ENCODE results near the gene SLC6A9. TPM values are rescaled to one million over a fixed set of nuclear protein-coding genes. Genes with fewer than 3 reads are reported as not detected.

SLC6A9 gene
- total RNA-seq, 1 donor from 2014 or later = 30.9 TPM

GRCh38 chr1:43947874-43948437 lies 83.3 kb downstream of the SLC6A9 start:
- peaks cover 26% of the 10 kb centered on the region for H3K4me1 Mint-ChIP-seq
- TF ChIP-seq, protein P1, sequence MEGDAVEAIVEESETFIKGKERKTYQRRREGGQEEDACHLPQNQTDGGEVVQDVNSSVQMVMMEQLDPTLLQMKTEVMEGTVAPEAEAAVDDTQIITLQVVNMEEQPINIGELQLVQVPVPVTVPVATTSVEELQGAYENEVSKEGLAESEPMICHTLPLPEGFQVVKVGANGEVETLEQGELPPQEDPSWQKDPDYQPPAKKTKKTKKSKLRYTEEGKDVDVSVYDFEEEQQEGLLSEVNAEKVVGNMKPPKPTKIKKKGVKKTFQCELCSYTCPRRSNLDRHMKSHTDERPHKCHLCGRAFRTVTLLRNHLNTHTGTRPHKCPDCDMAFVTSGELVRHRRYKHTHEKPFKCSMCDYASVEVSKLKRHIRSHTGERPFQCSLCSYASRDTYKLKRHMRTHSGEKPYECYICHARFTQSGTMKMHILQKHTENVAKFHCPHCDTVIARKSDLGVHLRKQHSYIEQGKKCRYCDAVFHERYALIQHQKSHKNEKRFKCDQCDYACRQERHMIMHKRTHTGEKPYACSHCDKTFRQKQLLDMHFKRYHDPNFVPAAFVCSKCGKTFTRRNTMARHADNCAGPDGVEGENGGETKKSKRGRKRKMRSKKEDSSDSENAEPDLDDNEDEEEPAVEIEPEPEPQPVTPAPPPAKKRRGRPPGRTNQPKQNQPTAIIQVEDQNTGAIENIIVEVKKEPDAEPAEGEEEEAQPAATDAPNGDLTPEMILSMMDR (IDR thresholded peaks at IDR 0.05; ENCODE audit: unreplicated experiment) = no peak

DNA sequence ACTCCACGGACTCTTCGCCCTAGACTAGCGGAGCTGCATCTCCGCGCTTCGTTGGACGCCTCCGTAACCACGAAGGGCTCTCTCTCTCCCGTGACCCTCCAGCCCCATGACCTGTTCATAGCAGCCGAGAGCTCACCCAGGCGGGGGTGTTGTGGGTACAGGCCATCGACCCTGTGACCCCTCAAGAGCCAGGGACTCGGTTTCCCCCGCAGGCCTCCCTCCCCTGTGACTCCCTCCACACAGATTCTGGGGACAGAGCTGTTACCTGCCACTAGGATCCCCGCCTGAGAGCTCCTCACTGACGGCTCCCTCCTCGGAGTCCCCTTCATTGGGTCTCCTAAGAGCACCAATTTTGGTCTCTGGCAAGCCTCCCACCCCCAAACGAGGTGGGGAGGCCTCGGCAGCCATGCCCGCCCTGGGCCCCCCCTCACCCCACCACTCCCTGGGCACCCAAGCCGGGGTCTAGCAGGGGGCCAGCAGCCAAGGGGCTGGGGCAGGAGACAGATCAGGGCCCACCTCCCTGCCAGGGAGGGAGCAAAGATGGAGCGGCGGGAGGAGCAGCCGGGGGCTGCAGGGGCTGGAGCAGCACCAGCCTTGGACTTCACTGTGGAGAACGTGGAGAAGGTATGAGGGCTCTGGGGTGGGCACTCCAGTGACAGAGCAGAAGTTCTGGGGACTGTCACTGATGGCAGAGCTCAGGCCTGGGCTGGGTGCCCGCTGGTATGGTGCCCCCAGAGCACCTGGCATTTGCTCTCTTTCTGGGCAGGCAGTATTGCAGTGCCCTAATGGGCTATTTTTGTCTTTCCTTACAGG lies 84.0 kb downstream of the SLC6A9 start:
- DNase-seq (ENCODE audit: low spot score in 2 of 2, unreplicated experiment in 2 of 2) = no peak
- Mint-ChIP-seq H3K36me3 (peaks cover 5% of the 10 kb centered on the region), H3K9me3 (no peaks in the 10 kb centered on the region), H3K4me3 (peak overlapping the region; percentile 87), H3K4me1 (peaks cover 24% of the 10 kb centered on the region), H3K27me3 (ENCODE audit: low read depth) (no peaks in the 10 kb centered on the region), H3K27ac (peak overlapping the region; percentile 95)
- TF ChIP-seq, protein P1 (IDR thresholded peaks at IDR 0.05; ENCODE audit: unreplicated experiment) = no peak

More at GRCh38 chr1:43947874-43948437, 83.3 kb downstream of the SLC6A9 start:
- Mint-ChIP-seq H3K36me3 (peaks cover 5% of the 10 kb centered on the region), H3K9me3 (no peaks in the 10 kb centered on the region), H3K4me3 (peak overlapping the region; percentile 87), H3K27me3 (ENCODE audit: low read depth) (no peaks in the 10 kb centered on the region), H3K27ac (peak overlapping the region; percentile 66)
- DNase-seq (ENCODE audit: low spot score in 2 of 2, unreplicated experiment in 2 of 2) = no peak

Other genes with a start within 250 kb of the SLC6A9 start
- 1.2 to 2.0 TPM (median 1.6 TPM) in 3 replicates for gene ARTN, start 97.7 kb downstream of the SLC6A9 start, total RNA-seq
- gene IPO13, start 84.5 kb downstream of the SLC6A9 start, total RNA-seq = 21.8 to 26.4 TPM (median 23.2 TPM) in 3 replicates
- 24.1 to 26.6 TPM (median 25.0 TPM) in 3 replicates for gene DPH2, start 61.5 kb downstream of the SLC6A9 start, total RNA-seq
- 72.8 to 82.6 TPM (median 75.0 TPM) in 3 replicates for gene ATP6V0B, start 56.5 kb downstream of the SLC6A9 start, total RNA-seq
- gene B4GALT2, start 52.3 kb downstream of the SLC6A9 start, total RNA-seq = 55.8 to 58.6 TPM (median 57.8 TPM) in 3 replicates
- 12.3 to 13.8 TPM (median 12.4 TPM) in 3 replicates for gene CCDC24, start 39.9 kb downstream of the SLC6A9 start, total RNA-seq
- not detected in 3 replicates for gene KLF17, start 87.4 kb upstream of the SLC6A9 start, total RNA-seq
- gene KLF18, start 110.2 kb upstream of the SLC6A9 start, total RNA-seq = not detected in 3 replicates
- 50.7 to 52.4 TPM (median 51.8 TPM) in 3 replicates for gene DMAP1, start 182.0 kb upstream of the SLC6A9 start, total RNA-seq